ENCODE data around the gene RUVBL1.
A peak's percentile ranks its signal among the peaks of the same experiment; 100 is the strongest.

RUVBL1 gene

DNA sequence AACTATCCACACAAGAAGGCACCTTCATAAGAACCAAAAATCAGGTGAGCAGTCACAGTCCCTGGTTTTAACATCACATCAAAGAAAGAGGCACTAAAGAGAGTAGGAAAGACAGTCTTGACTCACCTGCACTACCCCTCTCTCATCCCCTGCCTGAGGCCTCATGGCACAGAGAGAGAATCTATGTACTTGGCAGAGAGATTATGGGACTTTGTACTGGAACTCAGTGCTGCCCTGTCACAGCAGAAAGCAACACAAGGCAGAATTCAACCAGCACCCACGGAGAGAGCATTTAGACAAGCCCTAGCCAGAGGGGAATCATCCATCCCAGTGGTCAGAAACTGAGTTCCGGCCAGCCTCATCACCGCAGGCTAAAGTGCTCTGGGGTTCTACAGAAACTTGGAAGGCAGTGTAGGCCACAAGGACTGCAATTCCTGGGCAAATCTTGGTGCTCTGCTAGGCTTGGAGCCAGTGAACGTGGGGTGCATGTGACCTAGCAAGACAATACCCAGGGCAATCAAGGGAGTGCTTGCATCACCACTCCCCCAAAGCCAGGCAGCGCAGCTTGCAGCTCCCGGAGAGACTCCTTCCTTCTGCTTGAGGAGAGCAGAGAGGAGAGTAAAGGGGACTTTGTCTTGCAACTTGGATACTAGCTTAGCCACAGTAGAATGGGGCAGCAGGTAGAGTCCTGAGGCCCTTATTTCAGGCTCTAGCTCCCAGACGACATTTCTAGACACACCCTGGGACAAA lies 8.5 kb upstream of the RUVBL1 start:
- no peak for DNase-seq

DNA sequence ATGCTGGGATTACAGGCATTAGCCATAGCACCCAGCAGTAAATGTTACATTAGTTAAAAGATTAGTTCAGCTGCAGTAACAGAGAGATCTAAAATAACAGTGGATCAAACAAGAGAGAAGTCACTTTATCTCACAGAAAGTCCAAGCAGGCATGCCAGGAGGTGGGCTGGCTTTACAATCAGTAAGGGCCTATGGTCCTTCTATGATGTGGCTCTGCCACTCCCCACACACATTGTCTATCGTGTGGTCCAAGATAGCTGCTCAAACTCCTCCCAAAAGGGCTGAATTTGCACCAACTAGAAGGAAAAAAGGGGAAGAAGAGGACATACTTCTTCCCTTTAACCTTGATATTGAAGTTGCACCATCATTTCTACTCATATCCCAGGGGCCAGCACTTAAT lies 4.6 kb upstream of the RUVBL1 start:
- DNase-seq: no peak

DNA sequence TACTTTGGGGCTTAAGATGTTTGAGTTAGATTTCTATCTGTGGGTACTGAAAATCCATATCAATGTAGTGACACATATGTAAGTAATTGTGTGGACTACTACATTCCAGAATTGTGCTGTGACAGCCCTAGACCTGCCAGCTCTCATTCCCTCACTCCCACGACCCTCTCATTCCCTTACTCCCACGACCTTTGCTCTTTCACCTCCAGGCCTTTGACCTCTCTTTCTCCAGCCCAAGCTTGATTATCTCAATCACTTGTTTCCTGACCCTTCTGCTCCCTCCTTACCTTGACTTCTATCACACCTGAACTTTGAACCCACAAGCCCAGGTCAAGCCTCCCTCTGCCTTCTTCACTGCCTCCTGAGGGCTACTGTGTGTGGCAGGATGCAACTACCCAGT lies 3.6 kb upstream of the RUVBL1 start:
- no peak for DNase-seq

DNA sequence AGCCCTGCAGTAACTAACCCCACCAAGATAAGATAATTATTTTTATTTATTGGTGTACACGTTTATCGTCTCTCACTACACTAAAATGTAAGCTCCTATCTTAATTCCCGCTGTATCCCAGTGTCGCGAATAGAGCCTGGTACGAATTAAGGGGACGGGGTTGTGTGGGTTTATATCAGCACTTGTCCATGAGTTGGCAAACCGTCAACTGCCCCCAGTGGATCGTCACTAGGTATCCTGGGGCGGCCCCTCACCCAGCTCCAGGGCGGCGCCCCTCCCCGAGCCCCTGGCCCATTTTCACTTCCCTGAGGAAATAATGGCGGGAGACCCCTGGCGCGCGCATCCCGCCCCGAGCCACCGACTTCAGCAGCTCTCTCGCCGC lies 465 bp downstream of the RUVBL1 start:
- no peak for DNase-seq

DNA sequence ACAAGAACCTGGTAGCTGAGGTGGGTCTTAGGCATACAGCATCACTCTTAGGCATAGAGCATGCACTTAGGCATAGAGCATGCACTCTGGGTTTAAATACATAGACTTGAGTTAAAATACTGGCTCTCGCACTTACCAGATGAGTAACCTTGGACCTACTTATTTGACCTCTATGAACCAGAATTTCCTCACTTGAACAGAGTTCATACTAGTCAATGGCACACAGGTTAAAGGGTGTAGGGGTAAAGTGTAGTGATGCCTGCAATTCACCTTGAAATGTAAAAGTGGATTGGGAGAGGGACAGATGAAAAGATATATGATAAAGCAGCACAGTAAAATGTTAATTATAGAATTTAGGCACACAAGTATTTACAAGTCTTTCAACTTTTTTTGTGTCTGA lies 1.6 kb downstream of the RUVBL1 start:
- no peak for DNase-seq

DNA sequence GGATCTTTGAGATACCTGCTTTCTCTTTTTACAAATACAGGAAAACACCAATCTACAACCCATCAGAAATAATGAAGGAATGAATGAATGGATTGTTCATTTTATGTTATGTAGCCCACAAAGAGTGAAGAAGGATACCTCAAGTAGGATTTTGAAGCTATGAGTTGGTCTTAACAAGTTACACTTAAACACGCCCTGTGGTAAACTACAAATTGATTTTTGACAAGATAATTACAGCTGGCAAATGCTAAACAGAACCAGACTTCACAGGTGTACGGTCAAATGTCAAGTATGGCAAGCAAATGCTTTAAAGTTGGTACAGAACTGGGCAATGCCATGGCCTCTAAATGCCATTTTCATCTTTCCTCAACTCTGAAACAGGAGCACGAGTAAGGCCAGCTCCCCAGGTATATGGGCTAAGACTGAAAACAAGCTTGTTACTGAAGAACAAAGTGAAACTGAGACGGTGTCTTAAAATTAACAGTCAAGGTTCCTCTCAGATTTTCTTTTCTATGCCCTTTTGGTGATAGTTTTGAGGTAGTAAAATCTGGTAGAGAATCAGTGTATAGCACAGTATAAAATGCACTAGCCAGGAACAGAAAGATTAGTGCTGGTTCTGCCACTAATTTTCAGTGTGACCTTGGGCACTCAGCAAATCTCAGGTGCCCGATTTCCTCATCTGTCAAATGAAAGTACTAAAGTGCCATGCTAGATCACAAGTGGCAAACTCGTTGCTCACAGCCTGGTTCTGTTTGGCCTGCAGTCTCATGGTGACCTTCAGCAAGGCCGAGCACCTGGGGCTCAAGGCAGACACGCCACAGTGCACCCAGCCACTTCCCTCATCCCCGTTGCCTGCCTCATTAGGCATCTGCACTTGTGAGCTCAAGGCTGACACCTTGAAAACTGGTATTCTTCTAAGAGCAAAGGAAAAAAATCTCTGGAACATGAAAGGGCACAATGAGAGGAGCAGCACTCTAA lies 9.5 kb downstream of the RUVBL1 start:
- DNase-seq: no peak

DNA sequence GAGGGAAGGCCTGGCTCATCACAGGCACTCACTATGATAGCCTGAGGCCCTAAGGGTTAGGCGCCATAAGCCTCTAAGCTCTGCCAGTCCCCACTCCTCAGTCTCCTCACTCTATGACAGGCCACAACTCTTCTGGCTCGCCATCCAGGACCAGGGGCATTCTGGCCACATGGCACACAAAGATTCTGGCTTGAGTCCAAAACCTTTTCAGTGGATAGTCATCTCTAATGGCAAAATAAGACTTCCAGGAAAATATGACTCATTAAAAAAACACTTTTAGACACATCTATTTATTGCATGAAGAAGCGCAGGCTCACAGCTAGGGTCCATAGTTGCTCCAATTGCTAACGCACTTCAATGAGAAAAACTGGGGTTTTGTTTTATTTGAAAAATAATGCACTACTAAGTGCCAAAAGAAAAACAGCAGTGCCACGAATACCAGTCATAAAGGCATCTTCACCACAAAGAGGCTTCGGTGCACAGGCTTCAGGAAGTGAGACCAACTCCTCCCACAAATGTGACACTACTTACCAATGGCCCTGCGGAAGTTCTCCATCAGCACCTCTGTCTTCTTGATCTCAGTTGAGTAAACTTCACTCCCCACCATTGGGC lies 11.1 kb downstream of the RUVBL1 start:
- peak; percentile 25 for DNase-seq

DNA sequence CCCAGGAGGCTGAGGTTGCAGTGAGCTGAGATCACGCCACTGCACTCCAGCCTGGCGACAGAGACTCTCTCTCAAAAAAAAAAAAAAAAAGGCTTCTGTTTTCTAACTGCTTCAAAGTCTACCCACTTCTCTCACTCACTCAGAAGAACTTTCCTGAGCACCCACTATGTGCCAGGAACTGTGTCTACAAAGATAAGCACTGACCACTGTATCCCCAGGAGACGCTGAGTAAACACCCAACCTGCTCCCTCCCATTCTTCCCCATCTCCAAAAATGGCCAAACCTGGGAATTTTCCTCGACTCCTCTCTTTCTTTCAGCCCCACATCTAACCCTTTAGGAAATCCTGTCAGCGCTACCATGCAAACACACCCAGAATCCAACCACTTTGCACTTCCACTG lies 12.5 kb downstream of the RUVBL1 start:
- no peak for DNase-seq

DNA sequence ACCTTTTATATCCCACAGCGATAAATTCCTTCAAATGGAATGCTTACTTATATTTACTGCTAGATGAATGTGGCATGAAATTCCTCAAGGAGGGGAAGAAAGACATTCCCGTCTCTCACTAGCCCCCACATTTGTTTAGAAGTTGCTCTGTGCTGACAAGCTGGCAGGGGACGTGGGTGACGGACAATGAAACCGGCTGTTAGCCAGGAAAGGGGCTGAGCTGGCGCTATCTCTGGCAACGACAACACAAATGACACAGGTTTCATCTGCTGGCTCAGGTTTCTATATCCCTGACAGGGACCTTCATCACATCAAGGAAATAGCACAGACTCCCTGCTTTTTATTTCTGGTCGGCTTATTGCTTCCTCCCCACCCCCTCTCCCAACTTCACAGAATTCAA lies 15.8 kb downstream of the RUVBL1 start:
- no peak for DNase-seq

DNA sequence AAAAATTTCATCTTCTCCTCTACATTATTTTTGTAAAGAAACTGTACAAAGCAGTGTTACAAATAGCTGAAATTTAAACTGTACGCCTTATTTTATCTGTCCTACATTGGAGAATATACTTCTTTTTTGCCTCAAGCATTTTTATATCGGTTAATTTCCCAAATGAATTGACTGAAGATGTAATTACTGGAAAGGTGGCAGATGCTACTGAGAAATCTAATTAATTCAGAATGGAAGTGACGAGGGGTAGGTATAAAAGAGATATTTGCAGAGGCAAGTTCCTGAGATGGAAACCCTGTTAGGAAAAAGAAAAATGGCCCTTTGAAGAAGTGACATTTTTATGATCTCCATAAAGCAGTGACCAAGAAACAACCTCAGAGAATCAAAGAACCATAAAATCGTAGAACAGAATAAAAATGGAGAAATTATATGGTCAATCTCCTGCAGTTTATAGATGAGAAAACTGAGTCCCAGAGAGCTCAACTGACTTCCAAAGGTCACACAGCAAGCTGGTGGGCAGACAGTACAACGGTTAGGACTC lies 20.4 kb downstream of the RUVBL1 start:
- DNase-seq: no peak

DNA sequence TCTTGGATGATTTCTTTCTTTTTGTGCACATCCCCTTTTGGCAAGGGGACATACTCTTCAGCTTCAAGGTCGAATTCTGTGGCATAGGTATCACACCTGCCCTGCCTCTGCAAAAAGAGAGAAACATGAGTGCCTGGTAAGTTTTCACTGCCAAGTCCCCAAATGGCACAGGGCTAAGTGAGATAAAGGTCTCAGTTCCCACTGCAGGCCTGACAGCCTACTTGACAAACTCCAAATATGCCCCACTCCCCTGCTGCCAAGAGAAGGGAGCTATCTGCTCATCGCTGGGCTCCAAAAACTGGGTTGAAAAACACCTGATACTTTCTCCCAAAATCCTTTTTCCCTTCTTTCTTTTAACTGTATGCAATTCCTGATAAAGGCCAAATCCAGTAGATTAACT lies 23.0 kb downstream of the RUVBL1 start:
- no peak for DNase-seq

DNA sequence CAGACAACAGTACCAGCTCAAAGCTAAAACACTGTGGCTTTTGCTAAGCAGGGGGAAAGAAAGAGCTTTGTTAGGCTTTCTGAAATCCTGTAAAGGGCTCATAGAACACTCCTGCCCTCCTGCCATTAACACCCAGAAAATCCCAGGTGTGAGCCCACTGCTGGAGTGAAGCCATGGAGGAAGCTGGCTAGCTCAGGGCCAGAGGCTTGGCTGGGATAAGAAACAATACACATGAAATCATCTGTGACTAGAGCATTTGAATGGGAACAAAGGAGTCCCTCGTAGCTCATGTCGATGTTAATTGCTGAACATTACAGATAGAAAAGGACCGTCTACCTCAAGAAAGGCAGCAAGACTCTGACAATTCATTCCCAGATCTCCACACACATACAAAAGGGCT lies 23.5 kb downstream of the RUVBL1 start:
- no peak for DNase-seq

DNA sequence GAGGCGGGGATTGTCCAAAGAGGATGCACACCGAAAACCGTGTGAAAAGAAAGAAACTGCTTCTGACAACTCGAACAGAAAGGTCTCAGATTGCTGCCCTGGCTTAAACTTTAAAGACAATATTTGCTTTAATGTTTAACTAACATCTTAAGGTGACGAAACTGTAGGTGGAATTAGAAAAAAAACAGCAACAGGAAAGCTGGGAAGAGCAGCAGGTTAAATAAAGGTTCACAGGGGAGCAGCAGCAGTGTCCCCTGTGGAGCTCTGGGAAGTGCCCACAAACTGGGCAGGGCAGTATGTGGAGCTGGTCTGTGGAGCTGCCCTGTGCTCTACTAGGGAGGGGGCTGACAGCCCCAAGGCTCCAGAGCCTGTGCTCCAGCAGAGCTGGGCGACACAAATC lies 25.4 kb downstream of the RUVBL1 start:
- DNase-seq: no peak

DNA sequence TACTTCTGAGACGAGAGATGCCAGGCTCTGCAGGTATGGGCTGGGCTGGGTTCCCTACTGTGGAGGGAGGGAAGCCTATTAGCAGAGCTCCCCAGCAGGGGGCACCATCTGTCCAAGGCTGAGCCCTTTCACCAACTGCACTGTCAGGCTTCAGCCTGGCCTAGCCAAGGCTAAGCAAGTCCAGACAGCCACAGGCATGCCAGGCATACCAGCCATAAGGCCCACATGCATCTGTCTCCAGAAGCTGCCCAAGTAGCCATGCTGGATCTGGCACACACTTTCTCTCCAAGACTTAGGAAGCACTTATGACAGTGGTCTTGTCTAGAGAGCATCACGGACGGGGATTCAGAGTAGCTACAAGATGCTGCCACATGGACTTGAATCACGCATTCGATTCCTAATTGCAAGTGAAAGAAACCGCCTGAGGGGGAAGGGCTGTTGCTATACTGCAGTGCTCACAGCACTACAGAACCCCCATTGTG lies 28.3 kb downstream of the RUVBL1 start:
- DNase-seq: peak; percentile 85

DNA sequence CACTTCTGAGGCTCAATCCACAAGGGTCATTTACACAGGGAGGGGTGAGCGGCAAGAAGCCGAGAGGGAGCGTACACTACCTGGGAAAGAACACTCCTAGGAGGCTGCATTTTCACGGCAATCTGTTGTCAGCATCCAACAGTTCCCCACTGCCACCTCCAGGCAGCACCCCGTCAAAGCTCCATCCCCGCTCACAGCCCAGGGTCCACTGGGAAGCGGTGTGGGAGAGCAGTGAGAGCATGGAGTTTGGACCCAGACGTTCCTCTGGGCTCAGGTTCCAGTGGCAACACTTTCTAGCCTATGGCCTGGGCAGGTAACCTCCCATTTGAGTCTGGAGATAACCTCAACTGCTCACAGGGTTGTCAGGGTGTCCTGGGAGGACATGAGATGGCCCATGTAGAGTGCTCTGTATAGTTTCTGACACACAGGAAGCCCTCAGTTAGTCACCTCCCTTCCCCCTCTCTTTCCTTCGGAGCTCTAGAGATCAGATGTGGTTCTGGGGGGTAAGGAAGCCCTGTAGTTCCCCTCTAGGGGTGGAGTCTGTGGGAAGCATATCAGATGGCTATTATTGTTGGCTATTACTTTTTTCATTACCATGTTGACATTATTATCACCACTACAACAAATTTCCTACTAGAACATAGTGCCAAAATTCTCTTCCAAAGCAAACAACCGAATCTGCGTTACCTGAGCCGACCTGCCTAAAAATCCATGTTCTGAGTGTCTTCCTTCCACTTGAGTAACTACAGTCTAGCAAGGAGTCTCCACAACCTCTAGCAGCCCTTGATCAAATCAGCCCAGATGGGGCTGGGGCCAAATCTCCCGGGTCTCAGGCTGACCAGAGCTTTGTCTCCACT lies 29.1 kb downstream of the RUVBL1 start:
- DNase-seq: no peak

DNA sequence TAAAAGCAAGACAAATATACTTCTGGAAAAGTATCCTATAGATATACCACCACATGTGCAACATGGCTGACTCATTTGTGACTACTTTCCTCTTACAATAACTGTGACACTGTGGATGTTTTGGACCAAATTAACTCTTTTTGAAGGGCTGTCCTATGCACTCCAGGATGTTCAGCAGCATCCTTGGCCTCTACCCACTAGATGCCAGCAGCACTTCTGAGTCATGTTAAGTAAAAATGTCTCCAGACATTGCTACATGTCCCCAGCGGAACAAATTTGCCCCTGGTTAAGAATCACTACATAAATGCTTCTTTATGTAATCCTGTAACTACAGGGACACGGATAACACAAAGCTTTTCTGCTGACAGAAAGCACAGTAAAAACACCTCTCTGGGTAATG lies 32.0 kb downstream of the RUVBL1 start:
- DNase-seq: no peak

DNA sequence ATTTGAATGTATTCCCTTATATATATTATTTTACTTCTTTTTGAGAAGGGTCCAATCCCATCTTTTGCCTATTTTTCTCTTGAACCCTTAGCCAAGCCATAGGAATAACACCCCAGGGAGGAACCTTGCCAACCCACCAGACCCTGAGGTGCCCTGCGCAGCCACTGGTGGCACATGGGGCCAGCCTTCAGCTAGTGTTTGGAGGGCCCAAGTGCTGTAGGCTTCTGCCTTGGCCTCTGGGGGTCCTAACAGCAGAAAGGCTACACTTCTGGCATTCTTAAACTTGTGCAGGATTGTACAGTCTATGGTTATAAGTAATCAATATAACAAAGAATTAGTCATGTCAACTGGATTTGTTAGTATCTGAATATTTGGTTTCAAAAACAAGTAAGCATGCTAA lies 34.5 kb downstream of the RUVBL1 start:
- DNase-seq: no peak

DNA sequence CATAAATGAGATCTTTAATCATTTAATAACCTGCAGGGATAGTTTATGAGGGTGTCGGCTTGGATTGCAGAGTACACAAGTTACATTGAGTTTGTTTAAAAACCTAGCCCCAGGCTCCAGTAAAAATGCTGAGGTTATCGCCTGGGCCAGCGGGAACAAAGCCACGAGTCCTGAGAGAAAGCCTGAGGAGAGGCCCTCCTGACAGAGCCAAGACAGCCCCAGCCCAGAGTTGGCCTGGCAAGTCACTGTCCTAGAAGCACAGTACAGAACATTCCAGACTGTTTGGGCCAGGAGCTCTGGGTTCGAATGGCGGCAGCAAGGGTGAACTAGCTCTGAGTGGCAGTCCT lies 39.0 kb downstream of the RUVBL1 start:
- no peak for DNase-seq

DNA sequence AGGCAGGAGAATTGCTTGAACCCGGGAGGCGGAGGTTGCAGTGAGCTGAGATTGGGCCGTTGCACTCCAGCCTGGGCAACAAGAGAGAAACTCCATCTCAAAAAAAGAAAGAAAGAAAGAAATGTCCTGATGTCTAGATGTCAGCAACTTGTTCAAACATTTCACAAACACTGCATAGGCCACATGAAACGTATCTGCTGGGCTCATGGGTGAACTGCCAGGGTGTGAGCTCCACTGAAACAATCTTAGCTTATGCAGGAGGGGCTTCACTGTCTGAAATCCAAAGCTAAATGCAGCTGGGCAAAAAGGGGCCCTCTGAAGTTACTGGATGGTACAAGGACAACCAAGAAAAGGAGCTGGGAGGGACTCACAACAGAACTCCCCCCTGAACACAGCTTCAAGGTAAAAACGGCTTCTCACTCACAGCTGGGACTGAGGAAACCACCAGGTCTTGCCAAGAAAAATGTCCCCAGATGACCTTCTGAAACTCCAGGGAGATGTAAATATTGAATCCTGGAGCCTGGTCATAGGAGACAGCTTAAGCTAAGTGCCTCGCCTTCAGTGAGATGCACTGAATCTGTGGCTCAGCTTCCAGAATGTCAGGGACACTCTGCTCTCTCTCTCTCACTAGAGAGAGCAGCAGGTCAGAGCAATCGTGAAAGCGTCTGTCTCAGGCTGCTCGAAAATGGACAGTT lies 39.5 kb downstream of the RUVBL1 start:
- no peak for DNase-seq

DNA sequence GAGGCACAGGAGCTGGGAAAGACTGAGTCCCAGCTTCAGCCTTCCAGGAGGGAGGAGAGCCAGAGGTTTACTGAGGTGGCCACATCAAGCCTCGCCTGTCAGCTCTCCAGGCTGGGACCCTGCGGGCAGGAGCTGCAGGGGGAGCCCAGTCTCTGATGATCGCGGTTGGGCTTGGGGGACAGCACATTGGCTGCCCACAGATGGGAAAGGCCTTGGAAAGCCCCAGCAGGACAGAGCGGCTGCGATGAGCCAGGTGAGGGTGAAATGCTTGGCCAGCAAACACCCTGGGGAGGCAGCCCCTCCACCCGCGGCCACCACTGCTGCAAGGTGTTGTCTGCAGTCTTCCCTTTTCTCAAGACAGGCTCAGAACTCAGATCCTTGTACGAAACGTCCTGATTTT lies 40.2 kb downstream of the RUVBL1 start:
- DNase-seq: no peak

DNA sequence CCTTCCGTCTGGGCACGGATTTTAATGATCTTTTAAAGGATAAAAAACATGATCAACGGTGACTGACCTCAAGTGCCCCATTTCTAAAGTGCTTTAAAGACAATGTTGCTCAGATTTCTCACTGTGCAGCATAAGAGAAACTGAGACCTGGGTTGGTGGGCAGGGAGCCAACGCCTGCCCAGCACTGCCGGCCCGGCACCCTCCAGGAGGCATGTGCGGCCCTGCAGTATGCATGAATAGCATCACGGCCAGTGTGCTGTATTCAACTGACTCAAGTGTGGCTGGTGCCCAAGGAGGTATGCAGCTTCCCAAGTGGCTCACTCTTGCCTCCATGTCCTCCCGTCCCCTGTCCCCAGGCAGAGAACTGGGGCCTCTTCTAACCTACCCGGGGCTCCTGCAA lies 41.1 kb downstream of the RUVBL1 start:
- no peak for DNase-seq

DNA sequence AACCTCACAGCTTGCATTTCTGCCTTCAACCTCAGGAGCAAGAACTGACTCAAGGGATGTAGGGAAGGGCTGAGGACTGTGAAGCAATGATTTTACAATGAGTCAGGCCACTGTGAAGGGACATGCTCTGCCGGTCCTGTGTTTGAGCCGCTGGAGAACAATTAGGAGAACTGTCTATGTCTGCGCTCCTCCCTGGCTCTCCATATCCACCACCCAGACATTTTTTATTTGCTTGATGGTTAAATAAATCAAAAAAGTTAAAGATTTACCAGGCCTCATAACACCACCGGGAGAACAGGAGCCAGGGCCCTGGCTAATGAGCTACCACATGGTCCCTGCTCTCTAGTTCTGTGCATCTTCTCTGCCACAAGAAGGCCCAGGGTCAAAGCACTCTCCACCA lies 41.8 kb downstream of the RUVBL1 start:
- DNase-seq: no peak
